ENCODE data around the gene ROBO3. TPM values are rescaled to one million over a fixed set of nuclear protein-coding genes. Genes with fewer than 3 reads are reported as not detected.

Gene ROBO3
- total and polyA plus RNA-seq, 10 donors: 13.2 to 43.2 (median 25.4) TPM

DNA sequence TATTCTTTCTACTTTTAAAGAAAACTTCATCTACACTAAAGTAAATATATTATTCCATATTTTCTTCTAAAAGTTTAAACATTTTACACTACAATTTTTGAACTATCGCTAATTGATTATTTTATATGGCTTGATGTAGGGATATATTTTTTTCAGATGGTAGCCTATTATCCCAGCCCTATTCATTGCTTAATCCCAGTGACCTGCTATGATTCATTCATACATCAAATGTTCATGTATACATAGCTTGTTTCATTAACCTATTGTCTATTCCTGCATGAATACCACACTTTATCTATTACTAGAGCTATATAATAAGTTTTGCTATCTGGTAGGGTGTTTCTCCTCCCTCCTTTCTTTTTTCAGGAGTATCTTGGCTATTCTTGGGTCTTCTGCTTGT lies 37.4 kb downstream of the ROBO3 start:
- Histone ChIP-seq H3K9me3 (no peaks in the 10 kb centered on the region), H3K36me3 (no peaks in the 10 kb centered on the region), H3K27me3 (replicated peaks in 1 of 7) (peaks cover 0 to 21% (median 0%) of the 10 kb centered on the region in 7 donors), H3K4me3 (no peak overlapping the region), H3K4me1 (peaks cover 0 to 31% (median 16%) of the 10 kb centered on the region in 6 donors), H3K27ac (no peak overlapping the region)
- intact Hi-C loops (cut with DNase I; ENCODE audit: low total_unique reads): no loop called here
- WGBS, 5 donors: 94 to 100% (median 98%) methylated on average over 1 of the region's 1 CpG
- no peak for DNase-seq
- TF ChIP-seq, protein P1, sequence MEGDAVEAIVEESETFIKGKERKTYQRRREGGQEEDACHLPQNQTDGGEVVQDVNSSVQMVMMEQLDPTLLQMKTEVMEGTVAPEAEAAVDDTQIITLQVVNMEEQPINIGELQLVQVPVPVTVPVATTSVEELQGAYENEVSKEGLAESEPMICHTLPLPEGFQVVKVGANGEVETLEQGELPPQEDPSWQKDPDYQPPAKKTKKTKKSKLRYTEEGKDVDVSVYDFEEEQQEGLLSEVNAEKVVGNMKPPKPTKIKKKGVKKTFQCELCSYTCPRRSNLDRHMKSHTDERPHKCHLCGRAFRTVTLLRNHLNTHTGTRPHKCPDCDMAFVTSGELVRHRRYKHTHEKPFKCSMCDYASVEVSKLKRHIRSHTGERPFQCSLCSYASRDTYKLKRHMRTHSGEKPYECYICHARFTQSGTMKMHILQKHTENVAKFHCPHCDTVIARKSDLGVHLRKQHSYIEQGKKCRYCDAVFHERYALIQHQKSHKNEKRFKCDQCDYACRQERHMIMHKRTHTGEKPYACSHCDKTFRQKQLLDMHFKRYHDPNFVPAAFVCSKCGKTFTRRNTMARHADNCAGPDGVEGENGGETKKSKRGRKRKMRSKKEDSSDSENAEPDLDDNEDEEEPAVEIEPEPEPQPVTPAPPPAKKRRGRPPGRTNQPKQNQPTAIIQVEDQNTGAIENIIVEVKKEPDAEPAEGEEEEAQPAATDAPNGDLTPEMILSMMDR (IDR thresholded peaks at IDR 0.05 in 8 of 11, conservative IDR thresholded peaks at IDR 0.05 in 3 of 11): no peak
- TF ChIP-seq POLR2AphosphoS5 (IDR thresholded peaks at IDR 0.05) (no peak), POLR2A (IDR thresholded peaks at IDR 0.05) (no peak)

DNA sequence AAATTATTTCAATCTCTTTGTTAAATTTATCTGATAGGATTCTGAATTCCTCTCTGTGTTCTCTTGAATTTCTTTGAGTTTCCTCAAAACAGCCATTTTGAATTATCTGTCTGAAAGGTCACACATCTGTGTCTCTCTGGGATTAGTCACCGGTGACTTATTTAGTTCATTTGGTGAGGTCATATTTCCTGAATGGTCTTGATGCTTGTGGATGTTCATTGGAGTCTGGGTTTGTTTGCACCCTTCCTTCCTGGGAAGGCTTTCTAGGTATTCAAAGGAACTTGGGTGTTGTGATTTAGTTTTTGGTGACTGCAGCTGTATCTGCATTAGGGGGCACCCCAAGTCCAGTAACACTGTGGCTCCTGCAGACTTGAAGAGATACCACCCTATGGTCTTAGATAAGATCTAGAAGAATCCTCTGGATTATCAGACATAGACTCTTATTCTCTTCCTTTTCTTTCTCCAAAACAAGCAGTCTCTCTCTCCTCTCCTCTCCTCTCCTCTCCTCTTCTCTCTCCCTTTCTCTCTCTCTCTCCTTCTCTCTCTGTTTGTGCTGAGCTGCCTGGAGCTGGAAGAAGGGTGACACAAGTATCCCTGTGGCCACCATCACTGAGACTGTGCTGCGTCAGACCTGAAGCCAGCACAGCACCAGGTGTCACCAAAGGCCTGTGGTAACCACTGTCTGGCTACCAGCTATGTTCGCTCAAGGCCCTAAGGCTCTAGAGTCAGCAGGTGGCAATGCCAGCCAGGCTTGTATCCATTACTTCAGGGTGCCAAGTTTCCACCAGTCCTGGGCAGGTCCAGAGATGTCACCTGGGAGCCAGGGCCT lies 50.5 kb downstream of the ROBO3 start:
- Histone ChIP-seq H3K27ac (no peak overlapping the region), H3K27me3 (replicated peaks in 1 of 7) (peaks cover 0 to under 1% (median 0%) of the 10 kb centered on the region in 7 donors), H3K4me1 (peaks cover 0 to 7% (median 1%) of the 10 kb centered on the region in 6 donors), H3K36me3 (no peaks in the 10 kb centered on the region), H3K4me3 (no peak overlapping the region), H3K9me3 (peaks cover 0 to 20% (median 15%) of the 10 kb centered on the region in 8 donors)
- 71 to 86% (median 80%) methylated on average over 3 of the region's 3 CpGs for WGBS, 5 donors
- no peak for DNase-seq
- TF ChIP-seq POLR2A (IDR thresholded peaks at IDR 0.05): no peak
- no peak for TF ChIP-seq POLR2AphosphoS5 (IDR thresholded peaks at IDR 0.05)
- TF ChIP-seq, protein P1 (IDR thresholded peaks at IDR 0.05 in 8 of 11, conservative IDR thresholded peaks at IDR 0.05 in 3 of 11): no peak
- intact Hi-C loops (cut with DNase I; ENCODE audit: low total_unique reads): no loop called here

DNA sequence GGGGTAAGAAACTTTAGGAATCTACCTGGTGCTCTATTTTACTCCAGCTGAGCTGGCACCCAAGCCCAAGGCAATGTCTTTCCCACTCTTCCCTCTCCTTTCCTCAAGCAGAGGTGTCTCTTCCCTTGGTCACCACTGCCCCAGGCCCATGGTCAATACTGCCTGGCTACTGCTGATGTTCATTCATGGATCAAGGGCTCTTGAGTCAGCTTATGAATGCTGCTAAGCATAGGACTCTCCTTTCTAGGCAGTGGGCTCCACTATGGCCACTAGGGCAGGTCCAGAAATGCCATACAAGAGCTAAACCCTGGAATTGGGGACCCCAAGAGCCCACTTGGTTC lies 51.1 kb downstream of the ROBO3 start:
- Histone ChIP-seq H3K4me1 (peaks cover 0 to 13% (median 7%) of the 10 kb centered on the region in 6 donors), H3K36me3 (no peaks in the 10 kb centered on the region), H3K4me3 (no peak overlapping the region), H3K27ac (no peak overlapping the region), H3K9me3 (peaks cover 0 to 15% (median 12%) of the 10 kb centered on the region in 8 donors), H3K27me3 (replicated peaks in 1 of 7) (peaks cover 0 to 7% (median 5%) of the 10 kb centered on the region in 7 donors)
- DNase-seq: no peak
- TF ChIP-seq POLR2A (IDR thresholded peaks at IDR 0.05): no peak
- TF ChIP-seq POLR2AphosphoS5 (IDR thresholded peaks at IDR 0.05): no peak
- TF ChIP-seq, protein P1 (IDR thresholded peaks at IDR 0.05 in 8 of 11, conservative IDR thresholded peaks at IDR 0.05 in 3 of 11): no peak
- intact Hi-C loops (cut with DNase I; ENCODE audit: low total_unique reads): no loop called here

DNA sequence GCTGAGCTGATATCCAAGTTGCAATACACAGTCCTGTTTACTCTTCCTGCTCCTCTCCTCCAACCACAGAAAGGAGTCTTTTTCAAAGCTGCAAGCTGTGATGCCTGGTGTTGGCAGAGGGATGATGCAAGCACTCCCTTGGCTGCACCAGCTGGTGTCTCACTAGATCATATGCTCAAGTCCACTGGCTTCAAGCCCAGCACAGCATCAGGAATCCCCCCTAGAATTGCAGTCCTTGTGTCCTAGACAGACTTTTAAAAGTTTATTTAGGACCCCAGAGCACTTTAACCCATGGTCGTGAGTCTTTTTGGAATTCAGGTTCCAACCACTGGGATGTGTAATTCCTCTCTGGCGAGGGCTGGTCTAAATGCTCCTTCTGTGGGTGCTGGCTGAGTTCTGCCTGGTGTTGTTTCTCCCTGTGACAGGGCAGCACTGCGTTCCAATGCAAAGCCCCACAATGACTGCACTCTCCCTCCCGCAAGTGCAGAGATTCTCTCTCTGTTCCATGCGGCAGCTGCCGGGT lies 51.9 kb downstream of the ROBO3 start:
- H3K36me3 ChIP-seq: no peaks in the 10 kb centered on the region
- DNase-seq: no peak
- peaks cover 0 to 16% (median 10%) of the 10 kb centered on the region in 6 donors for H3K4me1 ChIP-seq
- H3K9me3 ChIP-seq: peaks cover 0 to 6% (median 4%) of the 10 kb centered on the region in 8 donors
- H3K4me3 ChIP-seq: no peak overlapping the region
- WGBS, 5 donors: 74 to 90% (median 81%) methylated on average over 6 of the region's 6 CpGs
- TF ChIP-seq POLR2A (IDR thresholded peaks at IDR 0.05): no peak
- no peak for TF ChIP-seq POLR2AphosphoS5 (IDR thresholded peaks at IDR 0.05)
- TF ChIP-seq, protein P1 (IDR thresholded peaks at IDR 0.05 in 8 of 11, conservative IDR thresholded peaks at IDR 0.05 in 3 of 11): no peak
- H3K27ac ChIP-seq: no peak overlapping the region
- intact Hi-C loops (cut with DNase I; ENCODE audit: low total_unique reads): no loop called here
- H3K27me3 ChIP-seq (replicated peaks in 1 of 7): peaks cover 0 to 15% (median 7%) of the 10 kb centered on the region in 7 donors

All from spleen (tissue), 11 donors.